Gastroesophageal sphincter (tissue), 4 donors: Measurements from ENCODE around the gene S100B. TPM values are rescaled to one million over a fixed set of nuclear protein-coding genes. Genes with fewer than 3 reads are reported as not detected.

Source experiments
- ATAC-seq: fragments of 150-250 bp; one replicate; pipeline ENCODE4 v1.9.1; 2016; ENCODE audit warnings: mild to moderate bottlenecking, moderate library complexity
- H3K27ac ChIP-seq, 4 donors: fragments of 200-600 bp; sonication (generic) in 3 of 4; 1 replicate in 3 of 4; 2 replicates in 1 of 4; pipeline ENCODE4 v1.5.1; 2016 to 2019
- H3K27me3 ChIP-seq: fragments of 200-600 bp; sonication (generic); one replicate; pipeline ENCODE4 v1.5.1; 2019
- H3K36me3 ChIP-seq, 2 donors: fragments of 200-600 bp; sonication (generic); one replicate each; pipeline ENCODE4 v1.5.1; 2019; ENCODE audit warnings: control low read depth in 1 of 2
- H3K4me1 ChIP-seq, 3 donors: fragments of 200-600 bp; sonication (generic); 1 replicate in 2 of 3; 2 replicates in 1 of 3; pipeline ENCODE4 v1.5.1; 2016 to 2019; ENCODE audit warnings: control low read depth in 2 of 3
- H3K4me3 ChIP-seq, 2 donors: fragments of 200-600 bp; sonication (generic); one replicate each; pipeline ENCODE4 v1.5.1; 2019; ENCODE audit warnings: mild to moderate bottlenecking in 1 of 2, moderate library complexity in 1 of 2
- H3K9me3 ChIP-seq, 3 donors: fragments of 200-600 bp; sonication (generic); one replicate each; pipeline ENCODE4 v1.5.1; 2017 to 2019; ENCODE audit warnings: control low read depth in 2 of 3
- EP300 ChIP-seq: sonication (generic); formaldehyde crosslinking; IDR thresholded peaks from one replicate; pipeline ENCODE4 v1.6.1; 2017; ENCODE audit warnings: antibody characterized with exemption, mild to moderate bottlenecking
- POLR2A ChIP-seq, 2 donors: fragments of 450-650 bp; IDR thresholded peaks; one replicate each; pipeline ENCODE4 v1.6.1; 2017; ENCODE audit warnings: antibody characterized with exemption in 2 of 2, mild to moderate bottlenecking in 2 of 2, moderate library complexity in 1 of 2
- POLR2AphosphoS5 ChIP-seq: sonication (generic); formaldehyde crosslinking; IDR thresholded peaks from one replicate; pipeline ENCODE4 v1.6.1; 2017; ENCODE audit warnings: antibody characterized with exemption
- WGBS, 2 donors: methylation state at CpG; one replicate each; pipeline ENCODE4 v1.1.5; 2018; ENCODE audit warnings: low coverage in 1 of 2; 5-methylcytosine and 5-hydroxymethylcytosine counted together
- total RNA-seq, 4 donors: library from RNA; depleted of rRNA; stranded (reverse); fragments of >200 nt; gene quantifications; one replicate each; pipeline ENCODE4 v1.1.0, GENCODE V29; 2016
- TF ChIP-seq, protein P1 (sequence below), 4 experiments: fragments of 200-600 bp in 2 of 4; fragments of 450-650 bp in 2 of 4; sonication (generic) in 1 of 4; IDR thresholded peaks; one replicate each; pipeline ENCODE4 v1.5.1; 2017 to 2019; ENCODE audit warnings: antibody characterized with exemption in 4 of 4, mild to moderate bottlenecking in 2 of 4, moderate library complexity in 2 of 4

Gene S100B
- total RNA-seq, 4 donors from 2014 or later: 22.6 to 31.6 (median 27.7) TPM

DNA sequence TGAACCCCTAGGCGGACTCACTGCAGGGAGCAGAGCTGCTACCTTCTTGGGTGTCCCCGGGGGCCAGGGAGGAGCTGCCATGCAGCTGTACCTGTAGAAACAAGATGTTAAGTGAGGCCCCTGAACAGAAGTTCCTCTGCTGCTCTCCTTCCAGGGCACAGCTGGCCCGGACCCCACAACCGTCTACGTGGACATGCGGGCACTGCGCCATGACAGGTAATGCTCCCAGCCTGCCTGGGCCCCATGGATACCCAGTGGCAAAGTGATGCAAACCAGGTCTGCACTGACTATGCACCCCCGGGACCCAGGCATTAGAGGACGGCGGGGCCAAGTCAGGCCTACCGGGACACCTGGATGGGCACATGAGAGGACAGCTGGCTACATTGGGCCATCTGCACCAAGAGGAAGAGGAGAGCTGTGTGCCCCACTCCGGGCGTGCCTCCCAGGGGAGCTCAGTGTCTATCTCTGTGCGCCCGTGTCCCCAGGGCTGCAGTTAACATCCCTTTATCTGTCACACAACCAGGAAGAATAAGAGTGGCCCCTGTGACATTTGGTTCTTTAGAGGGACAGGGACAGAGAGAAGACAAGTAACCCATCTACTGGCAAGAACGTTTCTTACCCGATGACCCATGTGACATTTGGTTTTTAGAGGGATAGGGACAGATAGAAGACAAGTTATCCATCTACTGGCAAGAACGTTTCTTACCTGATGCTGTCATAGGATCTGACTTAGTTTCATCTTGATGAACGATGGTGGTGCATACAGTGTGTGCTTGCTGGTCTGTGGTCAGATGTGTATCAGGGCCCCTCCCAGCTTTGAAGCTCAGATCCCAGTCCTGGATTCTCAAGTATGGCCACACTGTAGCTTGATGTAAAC lies 44.1 kb downstream of the S100B start:
- no peaks in the 10 kb centered on the region for H3K27me3 ChIP-seq

DNA sequence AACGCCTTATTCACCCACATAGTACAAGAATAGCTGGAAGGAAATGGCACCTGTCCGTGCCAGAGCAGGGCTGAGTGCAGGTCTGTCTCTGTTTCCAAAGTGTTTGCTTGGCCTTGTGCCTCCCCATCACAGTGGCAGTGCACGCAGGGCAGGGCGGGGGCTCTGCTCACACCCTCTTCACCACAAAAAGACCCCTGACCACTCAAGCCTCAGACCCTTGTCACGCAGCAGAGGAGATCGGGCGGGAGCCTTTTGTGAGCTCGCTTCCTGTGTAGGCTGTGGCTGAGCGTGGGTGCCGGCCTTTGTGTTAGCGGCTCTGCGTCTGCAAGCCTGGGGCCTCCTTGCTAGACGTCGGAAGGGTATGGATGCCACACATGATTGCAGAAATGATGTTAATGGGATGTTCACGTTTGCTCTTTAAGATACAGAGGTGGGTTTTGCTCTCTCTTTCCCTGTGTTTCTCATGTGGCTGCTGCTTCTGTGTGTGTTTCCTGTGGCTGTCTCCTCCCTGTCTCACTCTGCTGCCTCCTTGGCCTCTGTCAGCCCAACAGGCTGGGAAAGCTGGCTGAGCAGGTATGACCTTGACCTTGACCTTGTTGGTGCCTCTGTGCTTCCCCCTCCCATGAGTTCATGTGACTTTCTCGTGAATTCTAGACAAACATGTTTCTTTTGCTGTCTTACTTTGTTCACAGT lies 45.4 kb downstream of the S100B start:
- Histone ChIP-seq H3K9me3 (no peaks in the 10 kb centered on the region), H3K4me3 (no peak overlapping the region), H3K4me1 (no peaks in the 10 kb centered on the region), H3K27me3 (no peaks in the 10 kb centered on the region), H3K36me3 (peaks cover 0 to 100% of the 10 kb centered on the region in 2 donors), H3K27ac (peak overlapping the region in 1 of 4 donors; percentile 30)
- no peak for TF ChIP-seq POLR2AphosphoS5
- TF ChIP-seq POLR2A (IDR thresholded peaks at IDR 0.05): no peak
- TF ChIP-seq, protein P1, sequence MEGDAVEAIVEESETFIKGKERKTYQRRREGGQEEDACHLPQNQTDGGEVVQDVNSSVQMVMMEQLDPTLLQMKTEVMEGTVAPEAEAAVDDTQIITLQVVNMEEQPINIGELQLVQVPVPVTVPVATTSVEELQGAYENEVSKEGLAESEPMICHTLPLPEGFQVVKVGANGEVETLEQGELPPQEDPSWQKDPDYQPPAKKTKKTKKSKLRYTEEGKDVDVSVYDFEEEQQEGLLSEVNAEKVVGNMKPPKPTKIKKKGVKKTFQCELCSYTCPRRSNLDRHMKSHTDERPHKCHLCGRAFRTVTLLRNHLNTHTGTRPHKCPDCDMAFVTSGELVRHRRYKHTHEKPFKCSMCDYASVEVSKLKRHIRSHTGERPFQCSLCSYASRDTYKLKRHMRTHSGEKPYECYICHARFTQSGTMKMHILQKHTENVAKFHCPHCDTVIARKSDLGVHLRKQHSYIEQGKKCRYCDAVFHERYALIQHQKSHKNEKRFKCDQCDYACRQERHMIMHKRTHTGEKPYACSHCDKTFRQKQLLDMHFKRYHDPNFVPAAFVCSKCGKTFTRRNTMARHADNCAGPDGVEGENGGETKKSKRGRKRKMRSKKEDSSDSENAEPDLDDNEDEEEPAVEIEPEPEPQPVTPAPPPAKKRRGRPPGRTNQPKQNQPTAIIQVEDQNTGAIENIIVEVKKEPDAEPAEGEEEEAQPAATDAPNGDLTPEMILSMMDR (IDR thresholded peaks at IDR 0.05): no peak
- TF ChIP-seq EP300: no peak
- 59 to 87% methylated on average over 8 to 14 of the region's 16 CpGs for WGBS, 2 donors
- ATAC-seq: no peak

More for the DNA sequence above, 44.1 kb downstream of the S100B start:
- H3K9me3 ChIP-seq: no peaks in the 10 kb centered on the region
- no peak for ATAC-seq
- whole genome bisulfite sequencing, 2 donors: 77 to 82% methylated on average over 6 to 8 of the region's 19 CpGs
- no peaks in the 10 kb centered on the region for H3K4me1 ChIP-seq
- TF ChIP-seq, protein P1 (IDR thresholded peaks at IDR 0.05): no peak
- no peak for TF ChIP-seq POLR2AphosphoS5
- no peak for TF ChIP-seq EP300
- no peak for TF ChIP-seq POLR2A (IDR thresholded peaks at IDR 0.05)
- H3K4me3 ChIP-seq: no peak overlapping the region
- no peak overlapping the region for H3K27ac ChIP-seq
- H3K36me3 ChIP-seq: peaks cover 0 to 100% of the 10 kb centered on the region in 2 donors

DNA sequence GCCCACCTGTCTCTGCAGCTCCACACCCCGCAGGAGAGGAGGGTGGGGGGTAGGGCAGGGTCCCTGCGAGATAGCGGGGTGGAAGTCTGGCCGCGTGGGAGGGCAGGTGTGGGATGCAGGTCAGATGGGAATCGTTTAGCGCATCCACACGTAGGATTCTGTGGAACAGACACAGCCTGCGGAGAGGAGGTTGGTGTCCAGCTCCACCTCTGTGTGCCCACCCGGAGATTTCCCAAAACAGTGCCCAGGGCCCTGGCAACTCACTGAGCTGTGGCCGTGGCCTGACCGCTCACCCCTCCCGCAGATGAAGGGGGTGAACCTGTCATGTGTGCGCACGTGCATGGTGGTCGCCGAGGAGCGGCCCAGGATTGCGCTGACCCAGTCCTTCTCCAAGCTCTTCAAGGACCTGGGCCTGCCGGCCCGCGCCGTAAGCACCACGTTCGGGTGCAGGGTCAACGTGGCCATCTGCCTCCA lies 46.9 kb downstream of the S100B start:
- H3K27ac ChIP-seq: no peak overlapping the region
- no peaks in the 10 kb centered on the region for H3K27me3 ChIP-seq
- H3K4me1 ChIP-seq: no peaks in the 10 kb centered on the region
- no peak overlapping the region for H3K4me3 ChIP-seq
- no peaks in the 10 kb centered on the region for H3K9me3 ChIP-seq
- no peak for TF ChIP-seq POLR2AphosphoS5
- TF ChIP-seq, protein P1 (IDR thresholded peaks at IDR 0.05): no peak
- no peak for TF ChIP-seq EP300
- TF ChIP-seq POLR2A (IDR thresholded peaks at IDR 0.05): no peak
- peaks cover 0 to 100% of the 10 kb centered on the region in 2 donors for H3K36me3 ChIP-seq
- WGBS, 2 donors: 89 to 96% methylated on average over 3 to 8 of the region's 26 CpGs
- no peak for ATAC-seq

DNA sequence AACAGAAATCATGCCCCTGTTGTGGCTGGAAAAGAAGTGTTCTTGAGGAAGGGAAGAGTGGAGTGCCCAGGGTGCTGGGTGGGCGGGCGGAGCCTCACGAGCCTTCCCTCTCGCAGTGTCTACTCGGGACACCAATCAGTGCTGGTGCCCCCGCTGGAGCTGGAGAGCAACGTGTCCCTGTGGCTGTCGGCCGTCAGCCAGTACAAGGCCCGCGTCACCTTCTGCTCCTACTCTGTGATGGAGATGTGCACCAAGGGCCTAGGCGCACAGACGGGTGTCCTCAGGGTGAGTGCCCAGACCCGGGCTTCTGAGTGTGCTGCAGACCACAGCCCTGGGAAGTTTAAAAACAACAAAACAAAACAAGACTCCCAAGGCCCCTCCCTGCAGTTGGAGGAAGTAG lies 47.4 kb downstream of the S100B start:
- no peak for TF ChIP-seq POLR2A (IDR thresholded peaks at IDR 0.05)
- TF ChIP-seq, protein P1 (IDR thresholded peaks at IDR 0.05): no peak
- no peak for TF ChIP-seq POLR2AphosphoS5
- TF ChIP-seq EP300: no peak
- no peak for ATAC-seq
- H3K27ac ChIP-seq: no peak overlapping the region
- WGBS, 2 donors: 76 to 91% methylated on average over 3 to 8 of the region's 14 CpGs
- H3K4me1 ChIP-seq: no peaks in the 10 kb centered on the region
- no peaks in the 10 kb centered on the region for H3K9me3 ChIP-seq
- no peaks in the 10 kb centered on the region for H3K27me3 ChIP-seq
- H3K4me3 ChIP-seq: no peak overlapping the region
- peaks cover 0 to 100% of the 10 kb centered on the region in 2 donors for H3K36me3 ChIP-seq
